IPS-18a (cell line): ENCODE results near the gene PLS3.

Experiments used
- H3K27ac ChIP-seq: one replicate; pipeline ENCODE4 v1.5.1; 2013; ENCODE audit warnings: low read length
- H3K27me3 ChIP-seq: one replicate; pipeline ENCODE4 v1.6.1; 2013; ENCODE audit warnings: mild to moderate bottlenecking, low read length; ENCODE audit not compliant: control insufficient read depth, insufficient read depth
- H3K36me3 ChIP-seq: one replicate; pipeline ENCODE4 v1.6.1; 2013; ENCODE audit warnings: low read depth, low read length; ENCODE audit not compliant: control insufficient read depth
- H3K4me1 ChIP-seq: one replicate; pipeline ENCODE4 v1.6.1; 2013; ENCODE audit warnings: low read depth, low read length; ENCODE audit not compliant: control insufficient read depth
- H3K4me3 ChIP-seq: one replicate; pipeline ENCODE4 v1.5.1; 2013; ENCODE audit warnings: low read length
- H3K9ac ChIP-seq: one replicate; pipeline ENCODE4 v1.6.1; 2013; ENCODE audit warnings: mild to moderate bottlenecking, low read length, moderate library complexity
- H3K9me3 ChIP-seq: one replicate; pipeline ENCODE4 v1.6.1; 2013; ENCODE audit warnings: low read depth, low read length; ENCODE audit not compliant: control insufficient read depth

Gene PLS3

GRCh38 chrX:115547448-115547847 is 13.5 kb upstream of the PLS3 start:
- Histone ChIP-seq H3K36me3 (no peaks in the 10 kb centered on the region), H3K4me1 (peaks cover 13% of the 10 kb centered on the region), H3K4me3 (no peak overlapping the region), H3K9me3 (no peaks in the 10 kb centered on the region), H3K27ac (no peak overlapping the region), H3K27me3 (no peaks in the 10 kb centered on the region), H3K9ac (no peak overlapping the region)

GRCh38 chrX:115549008-115549407 is 12.0 kb upstream of the PLS3 start:
- Histone ChIP-seq H3K4me3 (no peak overlapping the region), H3K9me3 (no peaks in the 10 kb centered on the region), H3K27ac (no peak overlapping the region), H3K9ac (no peak overlapping the region), H3K36me3 (no peaks in the 10 kb centered on the region), H3K27me3 (no peaks in the 10 kb centered on the region), H3K4me1 (peaks cover 13% of the 10 kb centered on the region)

GRCh38 chrX:115553171-115553570 is 7.8 kb upstream of the PLS3 start:
- no peaks in the 10 kb centered on the region for H3K9me3 ChIP-seq
- H3K4me1 ChIP-seq: peaks cover 5% of the 10 kb centered on the region
- H3K4me3 ChIP-seq: no peak overlapping the region
- no peaks in the 10 kb centered on the region for H3K27me3 ChIP-seq
- no peaks in the 10 kb centered on the region for H3K36me3 ChIP-seq
- no peak overlapping the region for H3K27ac ChIP-seq
- H3K9ac ChIP-seq: no peak overlapping the region

GRCh38 chrX:115559672-115560071 is 1.3 kb upstream of the PLS3 start:
- H3K36me3 ChIP-seq: no peaks in the 10 kb centered on the region
- H3K9ac ChIP-seq: no peak overlapping the region
- H3K9me3 ChIP-seq: no peaks in the 10 kb centered on the region
- H3K27ac ChIP-seq: no peak overlapping the region
- no peak overlapping the region for H3K4me3 ChIP-seq
- peaks cover 20% of the 10 kb centered on the region for H3K4me1 ChIP-seq
- no peaks in the 10 kb centered on the region for H3K27me3 ChIP-seq

GRCh38 chrX:115560211-115560977 is 580 bp upstream of the PLS3 start:
- Histone ChIP-seq H3K4me1 (peaks cover 20% of the 10 kb centered on the region), H3K36me3 (no peaks in the 10 kb centered on the region), H3K27ac (no peak overlapping the region), H3K9me3 (no peaks in the 10 kb centered on the region), H3K4me3 (peak overlapping the region; percentile 99), H3K27me3 (no peaks in the 10 kb centered on the region), H3K9ac (peak overlapping the region; percentile 27)

- peak overlapping the region; percentile 89 for H3K9ac ChIP-seq
- peak overlapping the region; percentile 99 for H3K4me3 ChIP-seq
- peaks cover 20% of the 10 kb centered on the region for H3K4me1 ChIP-seq
- H3K27me3 ChIP-seq: no peaks in the 10 kb centered on the region
- H3K27ac ChIP-seq: peak overlapping the region; percentile 81
- no peaks in the 10 kb centered on the region for H3K36me3 ChIP-seq
- no peaks in the 10 kb centered on the region for H3K9me3 ChIP-seq
Measured at GRCh38 chrX:115561605-115562479, 868 bp downstream of the PLS3 start.

GRCh38 chrX:115562480-115562847 is 1.5 kb downstream of the PLS3 start:
- Histone ChIP-seq H3K9ac (peak overlapping the region; percentile 89), H3K9me3 (no peaks in the 10 kb centered on the region), H3K27me3 (no peaks in the 10 kb centered on the region), H3K4me3 (peak overlapping the region; percentile 99), H3K36me3 (no peaks in the 10 kb centered on the region), H3K27ac (no peak overlapping the region), H3K4me1 (peaks cover 20% of the 10 kb centered on the region)

- Histone ChIP-seq H3K4me1 (peaks cover 20% of the 10 kb centered on the region), H3K4me3 (peak overlapping the region; percentile 99), H3K27ac (no peak overlapping the region), H3K9me3 (no peaks in the 10 kb centered on the region), H3K36me3 (no peaks in the 10 kb centered on the region), H3K9ac (no peak overlapping the region), H3K27me3 (no peaks in the 10 kb centered on the region)
Measured at GRCh38 chrX:115563633-115564162, 2.7 kb downstream of the PLS3 start.

- Histone ChIP-seq H3K9ac (no peak overlapping the region), H3K27me3 (no peaks in the 10 kb centered on the region), H3K4me3 (peak overlapping the region; percentile 99), H3K9me3 (no peaks in the 10 kb centered on the region), H3K36me3 (no peaks in the 10 kb centered on the region), H3K27ac (no peak overlapping the region), H3K4me1 (peaks cover 20% of the 10 kb centered on the region)
Measured at GRCh38 chrX:115564243-115564642, 3.3 kb downstream of the PLS3 start.

- Histone ChIP-seq H3K36me3 (no peaks in the 10 kb centered on the region), H3K27me3 (no peaks in the 10 kb centered on the region), H3K4me3 (no peak overlapping the region), H3K9ac (no peak overlapping the region), H3K9me3 (no peaks in the 10 kb centered on the region), H3K4me1 (peaks cover 12% of the 10 kb centered on the region), H3K27ac (no peak overlapping the region)
Measured at GRCh38 chrX:115565888-115566287, 4.9 kb downstream of the PLS3 start.

- no peak overlapping the region for H3K27ac ChIP-seq
- no peaks in the 10 kb centered on the region for H3K9me3 ChIP-seq
Measured at GRCh38 chrX:115571712-115572111, 10.7 kb downstream of the PLS3 start.

More at GRCh38 chrX:115571712-115572111, 10.7 kb downstream of the PLS3 start:
- Histone ChIP-seq H3K4me1 (no peaks in the 10 kb centered on the region), H3K36me3 (peaks cover 6% of the 10 kb centered on the region), H3K9ac (no peak overlapping the region), H3K27me3 (no peaks in the 10 kb centered on the region), H3K4me3 (no peak overlapping the region)
